ENCODE measurements around the gene LECT2.

The LECT2 gene

DNA sequence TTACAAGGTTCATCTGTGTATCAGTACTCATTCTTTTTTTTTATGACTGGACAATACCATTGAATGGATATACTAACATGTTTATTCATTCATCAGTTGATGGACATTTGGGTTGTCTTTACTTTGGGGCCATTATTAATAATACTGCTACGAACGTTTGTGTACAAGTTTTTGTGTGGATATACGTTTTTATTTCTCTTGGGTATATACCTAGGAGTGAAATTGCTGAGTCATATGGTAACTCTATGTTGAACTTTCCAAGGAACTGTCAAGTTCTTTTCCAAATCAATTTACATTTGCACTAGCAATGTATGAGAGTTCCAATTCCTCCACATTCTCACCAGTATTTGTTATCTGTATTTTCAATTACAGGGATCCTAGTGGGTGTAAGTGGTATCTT lies 12.0 kb upstream of the LECT2 start:
- TF ChIP-seq MYC (IDR thresholded peaks at IDR 0.05; ENCODE audit: low read depth, low read length) (no peak), POLR2A (IDR thresholded peaks at IDR 0.05; ENCODE audit: extremely low read depth, insufficient read length) (no peak)
- TF ChIP-seq, protein P1, sequence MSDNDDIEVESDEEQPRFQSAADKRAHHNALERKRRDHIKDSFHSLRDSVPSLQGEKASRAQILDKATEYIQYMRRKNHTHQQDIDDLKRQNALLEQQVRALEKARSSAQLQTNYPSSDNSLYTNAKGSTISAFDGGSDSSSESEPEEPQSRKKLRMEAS (IDR thresholded peaks at IDR 0.05; ENCODE audit: low read depth, low read length) = no peak
- TF ChIP-seq, protein P2, sequence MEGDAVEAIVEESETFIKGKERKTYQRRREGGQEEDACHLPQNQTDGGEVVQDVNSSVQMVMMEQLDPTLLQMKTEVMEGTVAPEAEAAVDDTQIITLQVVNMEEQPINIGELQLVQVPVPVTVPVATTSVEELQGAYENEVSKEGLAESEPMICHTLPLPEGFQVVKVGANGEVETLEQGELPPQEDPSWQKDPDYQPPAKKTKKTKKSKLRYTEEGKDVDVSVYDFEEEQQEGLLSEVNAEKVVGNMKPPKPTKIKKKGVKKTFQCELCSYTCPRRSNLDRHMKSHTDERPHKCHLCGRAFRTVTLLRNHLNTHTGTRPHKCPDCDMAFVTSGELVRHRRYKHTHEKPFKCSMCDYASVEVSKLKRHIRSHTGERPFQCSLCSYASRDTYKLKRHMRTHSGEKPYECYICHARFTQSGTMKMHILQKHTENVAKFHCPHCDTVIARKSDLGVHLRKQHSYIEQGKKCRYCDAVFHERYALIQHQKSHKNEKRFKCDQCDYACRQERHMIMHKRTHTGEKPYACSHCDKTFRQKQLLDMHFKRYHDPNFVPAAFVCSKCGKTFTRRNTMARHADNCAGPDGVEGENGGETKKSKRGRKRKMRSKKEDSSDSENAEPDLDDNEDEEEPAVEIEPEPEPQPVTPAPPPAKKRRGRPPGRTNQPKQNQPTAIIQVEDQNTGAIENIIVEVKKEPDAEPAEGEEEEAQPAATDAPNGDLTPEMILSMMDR (IDR thresholded peaks at IDR 0.05; ENCODE audit: low read depth, low read length) = no peak
- no peak for DNase-seq (ENCODE audit: low read depth)
- H3K4me3 ChIP-seq (ENCODE audit: low read depth, low read length) = no peak overlapping the region

DNA sequence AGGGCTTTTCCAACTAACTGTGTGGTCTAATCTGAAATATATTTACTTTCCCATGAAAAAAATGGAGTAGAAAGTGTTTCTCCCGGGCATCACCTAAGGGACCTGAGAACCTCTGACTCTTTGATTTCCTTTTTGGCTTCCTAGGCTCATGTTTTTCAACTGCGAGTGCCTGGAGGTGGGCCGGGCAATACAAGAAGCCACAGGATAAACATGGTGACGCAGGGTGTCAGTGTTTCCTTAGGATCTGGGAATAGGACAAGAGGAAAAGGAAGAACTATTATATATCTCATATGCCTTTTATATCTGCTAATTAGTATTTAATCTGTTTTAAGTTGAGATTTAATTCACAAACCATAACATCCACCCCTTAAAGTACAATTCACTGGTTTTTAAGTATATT lies 11.4 kb upstream of the LECT2 start:
- TF ChIP-seq, protein P2 (IDR thresholded peaks at IDR 0.05; ENCODE audit: low read depth, low read length) = no peak
- TF ChIP-seq MYC (IDR thresholded peaks at IDR 0.05; ENCODE audit: low read depth, low read length) = no peak
- TF ChIP-seq POLR2A (IDR thresholded peaks at IDR 0.05; ENCODE audit: extremely low read depth, insufficient read length) = no peak
- TF ChIP-seq, protein P1 (IDR thresholded peaks at IDR 0.05; ENCODE audit: low read depth, low read length) = no peak
- no peak for DNase-seq (ENCODE audit: low read depth)
- H3K4me3 ChIP-seq (ENCODE audit: low read depth, low read length) = no peak overlapping the region

DNA sequence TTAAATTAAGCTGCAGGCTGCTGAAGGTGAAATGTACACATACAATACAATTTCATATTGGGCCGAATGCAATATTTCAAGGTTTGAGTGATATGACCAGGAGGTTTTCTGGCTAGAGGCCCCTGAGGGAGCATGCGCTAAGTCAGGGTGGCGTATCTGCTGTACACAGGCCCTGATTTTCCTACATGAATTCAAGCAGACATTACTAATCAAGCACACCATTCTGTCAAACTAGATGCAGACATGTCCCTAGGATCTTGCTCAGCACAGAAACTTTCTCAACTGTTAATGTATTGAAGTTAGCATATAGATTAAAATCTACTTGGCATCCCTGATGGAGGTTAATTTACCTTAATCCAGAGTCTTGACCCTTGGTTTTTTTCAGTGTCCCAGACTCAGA lies 10.7 kb upstream of the LECT2 start:
- TF ChIP-seq POLR2A (IDR thresholded peaks at IDR 0.05; ENCODE audit: extremely low read depth, insufficient read length) = no peak
- no peak for TF ChIP-seq MYC (IDR thresholded peaks at IDR 0.05; ENCODE audit: low read depth, low read length)
- no peak for DNase-seq (ENCODE audit: low read depth)
- no peak overlapping the region for H3K4me3 ChIP-seq (ENCODE audit: low read depth, low read length)

DNA sequence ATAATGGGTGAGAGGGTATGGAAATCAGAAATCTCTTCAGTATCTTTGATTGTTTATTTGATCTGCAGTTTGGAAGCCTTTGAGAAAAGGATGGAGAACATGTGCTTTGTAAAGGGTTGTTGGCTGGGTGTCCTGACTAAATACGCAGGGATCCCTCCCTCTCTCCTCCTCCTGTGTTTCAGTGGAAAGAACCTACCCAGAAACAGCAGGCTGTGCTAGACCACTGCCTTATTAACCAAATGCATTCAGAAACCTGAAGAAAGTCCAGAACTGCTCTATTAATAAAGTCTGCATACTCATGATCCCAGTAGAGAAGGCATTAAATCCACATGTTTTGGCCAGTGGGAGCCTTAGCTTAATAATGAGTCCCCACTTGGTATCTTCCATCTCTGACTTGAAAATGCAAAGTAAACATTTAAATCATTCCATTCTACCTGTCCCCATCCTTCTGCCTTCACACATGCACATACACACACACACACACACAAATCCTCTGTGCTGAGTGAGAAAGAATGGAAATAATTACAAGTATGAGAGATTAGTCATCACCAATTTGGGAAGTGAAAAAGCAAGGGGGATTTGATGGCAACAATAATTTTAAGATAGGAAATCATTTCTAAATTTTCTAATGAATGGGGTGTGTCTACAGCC lies 10.0 kb upstream of the LECT2 start:
- no peak for TF ChIP-seq MYC (IDR thresholded peaks at IDR 0.05; ENCODE audit: low read depth, low read length)
- no peak for TF ChIP-seq POLR2A (IDR thresholded peaks at IDR 0.05; ENCODE audit: extremely low read depth, insufficient read length)
- TF ChIP-seq, protein P2 (IDR thresholded peaks at IDR 0.05; ENCODE audit: low read depth, low read length) = no peak
- TF ChIP-seq, protein P1 (IDR thresholded peaks at IDR 0.05; ENCODE audit: low read depth, low read length) = no peak
- no peak overlapping the region for H3K4me3 ChIP-seq (ENCODE audit: low read depth, low read length)
- no peak for DNase-seq (ENCODE audit: low read depth)

DNA sequence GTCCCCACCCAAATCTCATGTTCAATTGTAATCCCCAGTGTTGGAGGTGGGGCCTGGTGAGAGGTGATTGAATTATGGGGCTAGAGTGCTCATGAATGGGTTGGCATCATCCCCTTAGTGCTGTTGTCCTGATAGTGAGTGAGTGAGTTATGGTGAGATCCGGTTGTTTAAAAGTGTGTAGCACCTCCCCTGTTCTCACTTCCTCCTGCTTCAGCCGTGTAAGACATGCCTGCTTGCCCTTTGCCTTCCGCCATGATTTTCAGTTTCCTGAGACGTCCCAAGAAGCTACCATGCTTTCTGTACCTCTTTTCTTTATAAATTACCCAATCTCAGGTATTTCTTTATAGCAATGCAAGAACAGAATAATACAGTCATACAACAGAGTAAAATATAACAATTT lies 742 bp upstream of the LECT2 start:
- TF ChIP-seq, protein P1 (IDR thresholded peaks at IDR 0.05; ENCODE audit: low read depth, low read length) = no peak
- no peak for TF ChIP-seq MYC (IDR thresholded peaks at IDR 0.05; ENCODE audit: low read depth, low read length)
- DNase-seq (ENCODE audit: low read depth) = no peak
- no peak overlapping the region for H3K4me3 ChIP-seq (ENCODE audit: low read depth, low read length)

DNA sequence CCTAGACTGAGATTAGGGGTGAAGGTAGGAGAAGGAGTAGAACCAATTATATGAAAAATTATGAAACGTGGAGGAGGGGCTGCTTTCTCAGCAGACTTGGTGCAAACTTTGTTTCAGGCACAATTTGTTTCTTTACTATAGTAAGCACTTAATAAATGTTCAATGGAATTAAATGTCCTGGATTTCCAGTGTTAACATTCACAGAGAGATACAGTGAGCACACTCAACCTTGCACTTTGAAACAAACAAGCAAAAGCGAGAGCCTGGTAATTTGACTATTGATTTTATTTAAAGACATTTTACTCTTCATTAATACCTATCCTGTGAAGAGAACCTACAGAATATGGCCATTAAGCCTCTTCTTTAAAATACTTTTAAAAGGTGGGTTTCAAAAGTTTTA lies 933 bp downstream of the LECT2 start:
- no peak for DNase-seq (ENCODE audit: low read depth)
- H3K4me3 ChIP-seq (ENCODE audit: low read depth, low read length) = no peak overlapping the region
- TF ChIP-seq, protein P2 (IDR thresholded peaks at IDR 0.05; ENCODE audit: low read depth, low read length) = no peak
- TF ChIP-seq, protein P1 (IDR thresholded peaks at IDR 0.05; ENCODE audit: low read depth, low read length) = no peak
- TF ChIP-seq MYC (IDR thresholded peaks at IDR 0.05; ENCODE audit: low read depth, low read length) (no peak), POLR2A (IDR thresholded peaks at IDR 0.05; ENCODE audit: extremely low read depth, insufficient read length) (no peak)

DNA sequence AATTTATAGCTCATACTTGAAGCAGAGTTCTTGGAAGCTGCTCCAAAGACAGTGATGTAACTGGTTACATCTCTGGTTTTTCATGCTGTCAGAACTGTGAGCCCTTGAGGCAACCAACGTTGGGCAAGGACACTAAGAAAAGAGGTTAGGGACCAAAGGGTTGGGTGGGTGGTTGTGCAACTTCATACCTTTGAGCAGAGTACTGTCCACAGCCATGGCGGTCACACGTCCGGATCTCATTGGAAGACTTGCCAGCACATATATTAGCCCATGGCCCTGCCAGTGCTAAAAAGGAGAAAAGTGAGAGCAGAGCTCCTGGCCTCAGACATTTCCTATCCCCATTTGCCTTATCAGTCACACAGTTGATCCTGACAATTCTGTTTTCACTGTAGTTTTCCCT lies 2.1 kb downstream of the LECT2 start:
- TF ChIP-seq, protein P2 (IDR thresholded peaks at IDR 0.05; ENCODE audit: low read depth, low read length) = no peak
- TF ChIP-seq MYC (IDR thresholded peaks at IDR 0.05; ENCODE audit: low read depth, low read length) (no peak), POLR2A (IDR thresholded peaks at IDR 0.05; ENCODE audit: extremely low read depth, insufficient read length) (no peak)
- TF ChIP-seq, protein P1 (IDR thresholded peaks at IDR 0.05; ENCODE audit: low read depth, low read length) = no peak
- no peak overlapping the region for H3K4me3 ChIP-seq (ENCODE audit: low read depth, low read length)
- no peak for DNase-seq (ENCODE audit: low read depth)
